Keratinocyte (primary cell): ENCODE data around the gene ADAMTSL3. TPM values are rescaled to one million over a fixed set of nuclear protein-coding genes. Genes with fewer than 3 reads are reported as not detected.

Experiments used
- DNase-seq: peaks from one replicate; pipeline ENCODE4 v3.0.0-alpha.2; 2011; ENCODE audit warnings: low read depth, missing footprints, low spot score
- FAIRE-seq: peaks from 2 replicates; lab custom pipeline; 2011; peaks lifted over from hg19 to GRCh38; lab: Jason Lieb, UNC
- H2AFZ ChIP-seq: 2 replicates; pipeline ENCODE4 v1.6.0; 2012; ENCODE audit warnings: low read length, control low read depth, inconsistent platforms; ENCODE audit not compliant: control insufficient read depth
- H3K27ac ChIP-seq: 2 replicates; pipeline ENCODE4 v1.5.1; 2011; ENCODE audit warnings: low read length; ENCODE audit not compliant: control insufficient read depth, insufficient read depth
- H3K27me3 ChIP-seq: 3 replicates; pipeline ENCODE4 v1.6.0; 2011; ENCODE audit warnings: low read length; ENCODE audit not compliant: control insufficient read depth, insufficient read depth; ENCODE audit errors: extremely low read depth
- H3K36me3 ChIP-seq, 2 experiments: 2 replicates in 1 of 2; 3 replicates in 1 of 2; pipeline ENCODE4 v1.5.1; 2011; ENCODE audit warnings: low read length in 2 of 2, mild to moderate bottlenecking in 1 of 2; ENCODE audit not compliant: control insufficient read depth in 2 of 2, insufficient read depth in 2 of 2; ENCODE audit errors: extremely low read depth in 1 of 2
- H3K4me1 ChIP-seq: 3 replicates; pipeline ENCODE4 v1.5.1; 2011; ENCODE audit warnings: low read length; ENCODE audit not compliant: control insufficient read depth, insufficient read depth; ENCODE audit errors: extremely low read depth
- H3K4me2 ChIP-seq: 3 replicates; pipeline ENCODE4 v1.6.0; 2011; ENCODE audit warnings: low read depth, low read length; ENCODE audit not compliant: control insufficient read depth, insufficient read depth; ENCODE audit errors: extremely low read depth
- H3K4me3 ChIP-seq, 3 experiments: fragments of 200-600 bp in 1 of 3; sonication (generic) in 1 of 3; 2 replicates in 2 of 3; 3 replicates in 1 of 3; pipeline ENCODE4 v1.5.1; 2011 to 2016; ENCODE audit warnings: low read length in 3 of 3, mild to moderate bottlenecking in 3 of 3, control low read depth in 2 of 3, inconsistent platforms in 1 of 3, low read depth in 1 of 3, mixed read lengths in 1 of 3, mixed run types in 1 of 3, moderate library complexity in 1 of 3; ENCODE audit not compliant: control insufficient read depth in 2 of 3, insufficient read depth in 2 of 3; ENCODE audit errors: extremely low read depth in 1 of 3
- H3K79me2 ChIP-seq: 2 replicates; pipeline ENCODE4 v1.6.0; 2012; ENCODE audit warnings: low read length; ENCODE audit not compliant: control insufficient read depth, insufficient read depth
- H3K9ac ChIP-seq: 3 replicates; pipeline ENCODE4 v1.6.0; 2011; ENCODE audit warnings: low read length; ENCODE audit not compliant: control insufficient read depth, insufficient read depth; ENCODE audit errors: extremely low read depth
- H3K9me1 ChIP-seq: 3 replicates; pipeline ENCODE4 v1.6.0; 2011; ENCODE audit warnings: low read length; ENCODE audit not compliant: control insufficient read depth, insufficient read depth; ENCODE audit errors: extremely low read depth
- H3K9me3 ChIP-seq: 2 replicates; pipeline ENCODE4 v1.5.1; 2012; ENCODE audit warnings: low read depth, low read length; ENCODE audit not compliant: control insufficient read depth
- H4K20me1 ChIP-seq: 3 replicates; pipeline ENCODE4 v1.6.0; 2011; ENCODE audit warnings: low read length; ENCODE audit not compliant: control insufficient read depth, insufficient read depth; ENCODE audit errors: extremely low read depth
- EZH2 ChIP-seq: IDR thresholded peaks from one replicate; pipeline ENCODE4 v1.6.1; 2012; ENCODE audit warnings: inconsistent platforms, mild to moderate bottlenecking, low read length, moderate library complexity
- dilution Hi-C: fragments of 300-500 bp; cut with MboI; formaldehyde crosslinking; loops from one replicate; pipeline ENCODE4 v1.7.0; 2020; ENCODE audit warnings: low sequenced_read_pairs; ENCODE audit not compliant: extremely low pct_ligation_motif_present
- polyA plus RNA-seq, 5 experiments: library from polyadenylated mRNA; depleted of rRNA in 3 of 5; stranded (reverse) in 3 of 5; stranded (forward) in 1 of 5; unstranded in 1 of 5; fragments of >200 nt; gene quantifications; 1 replicate in 1 of 5; 2 replicates in 3 of 5; 3 replicates in 1 of 5; pipeline versions ENCODE4 v1.2.1 to v1.2.3, GENCODE V29; 2011 to 2012; ENCODE audit warnings: missing spikeins in 2 of 5, low read depth in 1 of 5, low replicate concordance in 1 of 5
- TF ChIP-seq, protein P1 (sequence below), 3 experiments: IDR thresholded peaks in 1 of 3; conservative IDR thresholded peaks in 1 of 3; optimal IDR thresholded peaks in 1 of 3; 2 replicates in 2 of 3; 3 replicates in 1 of 3; pipeline versions ENCODE3 to v1.5.1; 2011; ENCODE audit warnings: low read length in 3 of 3, mild to moderate bottlenecking in 3 of 3, moderate library complexity in 2 of 3, control low read depth in 1 of 3, inconsistent platforms in 1 of 3; ENCODE audit not compliant: insufficient read depth in 2 of 3; ENCODE audit errors: extremely low read depth in 1 of 3

Gene ADAMTSL3
- polyA plus RNA-seq, 1 donor (not counting 4 experiments of a cell fraction or from before 2014, with no cell fraction given) = 0.01 TPM

DNA sequence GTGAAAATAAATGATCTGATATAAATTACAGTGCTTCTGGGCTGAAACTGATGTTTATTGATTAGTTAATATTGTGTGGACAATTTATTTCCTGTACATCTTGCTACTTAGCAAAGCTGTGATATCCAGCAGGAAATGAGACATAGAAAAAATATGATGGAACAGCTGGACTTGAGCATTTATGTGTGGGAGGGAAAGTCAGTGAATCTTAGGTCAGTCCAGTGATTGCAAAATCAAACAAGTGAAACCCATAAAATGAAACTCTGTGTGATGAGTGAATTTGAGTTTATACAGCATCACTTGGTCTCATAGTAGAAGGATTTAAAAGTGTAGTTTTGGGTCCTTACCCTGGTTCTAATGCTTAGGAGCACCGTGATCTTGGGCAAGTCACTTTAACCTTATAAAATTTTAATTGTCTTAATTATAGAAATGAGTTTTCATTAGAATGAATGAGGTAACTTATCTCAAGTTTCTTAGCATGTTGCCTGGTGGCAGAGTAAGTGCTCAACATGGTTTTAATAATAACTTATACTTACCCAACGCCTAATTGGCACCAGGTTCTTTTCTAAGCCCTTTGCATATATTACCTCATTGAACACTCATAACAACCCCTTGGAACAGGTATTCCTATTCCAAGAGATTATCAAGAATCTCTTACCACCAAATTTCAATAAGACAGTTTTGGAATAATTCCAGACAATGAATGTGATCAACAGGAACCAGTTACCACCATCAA lies 194.6 kb downstream of the ADAMTSL3 start:
- no peak for FAIRE-seq
- Histone ChIP-seq H3K27ac (no peak overlapping the region), H4K20me1 (no peaks in the 10 kb centered on the region), H3K79me2 (no peaks in the 10 kb centered on the region), H3K27me3 (no peaks in the 10 kb centered on the region), H3K4me2 (peak overlapping the region; percentile 4), H3K4me1 (peaks cover 26% of the 10 kb centered on the region), H3K9ac (no peak overlapping the region), H3K4me3 (no peak overlapping the region), H2AFZ (no peak overlapping the region), H3K9me3 (no peaks in the 10 kb centered on the region), H3K36me3 (no peaks in the 10 kb centered on the region), H3K9me1 (no peaks in the 10 kb centered on the region)
- no peak for DNase-seq
- dilution Hi-C loops = no loop called here
- TF ChIP-seq, protein P1, sequence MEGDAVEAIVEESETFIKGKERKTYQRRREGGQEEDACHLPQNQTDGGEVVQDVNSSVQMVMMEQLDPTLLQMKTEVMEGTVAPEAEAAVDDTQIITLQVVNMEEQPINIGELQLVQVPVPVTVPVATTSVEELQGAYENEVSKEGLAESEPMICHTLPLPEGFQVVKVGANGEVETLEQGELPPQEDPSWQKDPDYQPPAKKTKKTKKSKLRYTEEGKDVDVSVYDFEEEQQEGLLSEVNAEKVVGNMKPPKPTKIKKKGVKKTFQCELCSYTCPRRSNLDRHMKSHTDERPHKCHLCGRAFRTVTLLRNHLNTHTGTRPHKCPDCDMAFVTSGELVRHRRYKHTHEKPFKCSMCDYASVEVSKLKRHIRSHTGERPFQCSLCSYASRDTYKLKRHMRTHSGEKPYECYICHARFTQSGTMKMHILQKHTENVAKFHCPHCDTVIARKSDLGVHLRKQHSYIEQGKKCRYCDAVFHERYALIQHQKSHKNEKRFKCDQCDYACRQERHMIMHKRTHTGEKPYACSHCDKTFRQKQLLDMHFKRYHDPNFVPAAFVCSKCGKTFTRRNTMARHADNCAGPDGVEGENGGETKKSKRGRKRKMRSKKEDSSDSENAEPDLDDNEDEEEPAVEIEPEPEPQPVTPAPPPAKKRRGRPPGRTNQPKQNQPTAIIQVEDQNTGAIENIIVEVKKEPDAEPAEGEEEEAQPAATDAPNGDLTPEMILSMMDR (optimal IDR thresholded peaks at IDR 0.05 in 1 of 3, IDR thresholded peaks at IDR 0.05 in 1 of 3, conservative IDR thresholded peaks at IDR 0.05 in 1 of 3; ENCODE audit: extremely low read depth in 1 of 3, insufficient read depth in 2 of 3, low read length in 3 of 3) = no peak
- no peak for TF ChIP-seq EZH2

DNA sequence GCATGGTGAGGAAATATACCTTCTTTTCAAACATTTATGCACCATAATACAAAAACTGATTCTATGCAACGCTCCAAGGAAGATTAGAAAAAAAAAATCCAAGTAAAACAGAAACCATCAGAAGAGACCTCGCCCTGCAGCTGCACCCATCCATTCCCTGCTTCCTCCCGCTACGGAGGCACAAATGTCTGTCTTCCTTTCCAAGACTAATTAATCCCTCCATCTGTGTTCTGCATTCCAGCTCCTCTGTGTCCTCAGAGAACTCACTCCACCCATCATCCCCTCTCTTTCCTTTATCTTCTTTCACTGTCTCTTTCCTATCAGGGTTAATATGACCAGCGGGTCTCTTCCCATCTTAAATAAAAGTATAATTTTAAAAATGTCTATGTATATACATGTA lies 196.1 kb downstream of the ADAMTSL3 start:
- DNase-seq (no peak), FAIRE-seq (no peak)
- dilution Hi-C loops = no loop called here
- no peak overlapping the region for H3K4me2 ChIP-seq
- H2AFZ ChIP-seq = no peak overlapping the region
- no peak overlapping the region for H3K9ac ChIP-seq
- H3K4me1 ChIP-seq = peaks cover 32% of the 10 kb centered on the region
- H3K4me3 ChIP-seq = no peak overlapping the region
- no peaks in the 10 kb centered on the region for H4K20me1 ChIP-seq
- TF ChIP-seq, protein P1 (optimal IDR thresholded peaks at IDR 0.05 in 1 of 3, IDR thresholded peaks at IDR 0.05 in 1 of 3, conservative IDR thresholded peaks at IDR 0.05 in 1 of 3; ENCODE audit: extremely low read depth in 1 of 3, insufficient read depth in 2 of 3, low read length in 3 of 3) = no peak
- TF ChIP-seq EZH2 = no peak
- no peak overlapping the region for H3K27ac ChIP-seq
- H3K27me3 ChIP-seq = no peaks in the 10 kb centered on the region
- H3K36me3 ChIP-seq = no peaks in the 10 kb centered on the region
- H3K9me1 ChIP-seq = no peaks in the 10 kb centered on the region
- no peaks in the 10 kb centered on the region for H3K79me2 ChIP-seq
- no peaks in the 10 kb centered on the region for H3K9me3 ChIP-seq
